Stomach (tissue), 9 donors: Measurements from ENCODE around the gene SHISA4. TPM values are rescaled to one million over a fixed set of nuclear protein-coding genes. Genes with fewer than 3 reads are reported as not detected.
"Not testable (repeated sequence)": the region's sequence is repeated elsewhere in the genome, so short reads cannot be mapped to it uniquely, and the experiment has no call there.

ENCODE experiments used
- DNase-seq, 2 donors: peaks; one replicate each; pipeline versions ENCODE4 v3.0.0 to v3.0.0-alpha.2; 2013 to 2019
- H3K27ac ChIP-seq, 5 donors: fragments of 200-600 bp in 4 of 5; sonication (generic) in 4 of 5; one replicate each; pipeline ENCODE4 v1.5.1; 2013 to 2019; ENCODE audit warnings: mild to moderate bottlenecking in 1 of 5, moderate library complexity in 1 of 5
- H3K27me3 ChIP-seq, 3 donors: fragments of 200-600 bp; sonication (generic); one replicate each; pipeline ENCODE4 v1.5.1; 2017 to 2019; ENCODE audit warnings: mixed run types in 1 of 3
- H3K36me3 ChIP-seq, 4 donors: fragments of 200-600 bp; sonication (generic); 1 replicate in 3 of 4; 2 replicates in 1 of 4; pipeline ENCODE4 v1.5.1; 2016 to 2019
- H3K4me1 ChIP-seq, 4 donors: fragments of 200-600 bp; sonication (generic); one replicate each; pipeline ENCODE4 v1.5.1; 2016 to 2019
- H3K4me3 ChIP-seq, 4 donors: fragments of 200-600 bp; sonication (generic) in 3 of 4; one replicate each; pipeline ENCODE4 v1.5.1; 2016 to 2019; ENCODE audit warnings: mild to moderate bottlenecking in 1 of 4
- H3K9me3 ChIP-seq, 4 donors: fragments of 200-600 bp; sonication (generic); one replicate each; pipeline ENCODE4 v1.5.1; 2016 to 2019
- CTCF ChIP-seq, 7 experiments: fragments of 450-650 bp in 4 of 7; fragments of 200-600 bp in 3 of 7; sonication (generic) in 3 of 7; IDR thresholded peaks; one replicate each; pipeline ENCODE4 v1.5.1; 2016 to 2019; ENCODE audit warnings: antibody characterized with exemption in 7 of 7, control low read depth in 2 of 7, mild to moderate bottlenecking in 1 of 7
- EP300 ChIP-seq: sonication (generic); formaldehyde crosslinking; IDR thresholded peaks from one replicate; pipeline ENCODE4 v1.6.1; 2017; ENCODE audit warnings: antibody characterized with exemption
- POLR2A ChIP-seq, 4 donors: fragments of 450-650 bp; IDR thresholded peaks; one replicate each; pipeline ENCODE4 v1.6.1; 2016; ENCODE audit warnings: antibody characterized with exemption in 4 of 4, control low read depth in 2 of 4, mild to moderate bottlenecking in 1 of 4, moderate library complexity in 1 of 4
- POLR2AphosphoS5 ChIP-seq, 3 donors: sonication (generic); formaldehyde crosslinking; IDR thresholded peaks; one replicate each; pipeline ENCODE4 v1.6.1; 2016; ENCODE audit warnings: antibody characterized with exemption in 3 of 3
- WGBS, 5 donors: extraction: QIAGEN DNeasy Blood & Tissue Kit in 3 of 5; methylation state at CpG; one replicate each; pipeline versions ENCODE4 v1.1.5 to v1.1.7; 2013 to 2018; 5-methylcytosine and 5-hydroxymethylcytosine counted together
- intact Hi-C: fragments of 100-400 bp; cut with DNase I; formaldehyde crosslinking; loops from one replicate; pipeline ENCODE4 v1.15.1; 2023; ENCODE audit warnings: low total_unique reads
- polyA plus RNA-seq, 3 donors: library from polyadenylated mRNA; stranded (reverse); fragments of 200-250 nt; gene quantifications; one replicate each; pipeline ENCODE4 v1.2.3, GENCODE V29; 2013
- total RNA-seq, 5 donors: library from RNA; depleted of rRNA; stranded (reverse); fragments of >200 nt; gene quantifications; one replicate each; pipeline versions ENCODE4 v1.1.0 to v1.2.3, GENCODE V29; 2014 to 2016
- donor health status: healthy with polysubstance abuse.
- donor health status: Bipolar disorder and iron deficiency.
- donor health status: healthy.

Gene SHISA4
- total and polyA plus RNA-seq, 8 donors, result 0.87 to 33.3 (median 13.3) TPM

GRCh38 chr1:201938440-201939035 is 49.8 kb downstream of the SHISA4 start:
- peaks cover 0 to 4% (median 0%) of the 10 kb centered on the region in 4 donors for H3K36me3 ChIP-seq
- no peak for TF ChIP-seq POLR2AphosphoS5 (IDR thresholded peaks at IDR 0.05)
- TF ChIP-seq EP300, result no peak
- H3K27me3 ChIP-seq, result peaks cover 0 to 3% (median under 1%) of the 10 kb centered on the region in 3 donors
- DNase-seq, result no peak
- intact Hi-C loops, result no loop called here
- peak overlapping the region in 3 of 4 donors; percentile 26 to 62 (median 50) for H3K4me3 ChIP-seq
- H3K27ac ChIP-seq, result peak overlapping the region; percentile 23 to 91 (median 72)
- peaks cover 0 to 48% (median 15%) of the 10 kb centered on the region in 4 donors for H3K4me1 ChIP-seq
- WGBS, 5 donors, result 40 to 57% (median 53%) methylated on average over 4 of the region's 4 CpGs
- no peaks in the 10 kb centered on the region for H3K9me3 ChIP-seq

GRCh38 chr1:201939148-201939547 is 50.5 kb downstream of the SHISA4 start:
- H3K9me3 ChIP-seq, result no peaks in the 10 kb centered on the region
- H3K4me1 ChIP-seq, result peaks cover 0 to 43% (median 13%) of the 10 kb centered on the region in 4 donors
- peak overlapping the region in 3 of 4 donors; percentile 19 to 62 (median 50) for H3K4me3 ChIP-seq
- H3K36me3 ChIP-seq, result peaks cover 0 to 11% (median 0%) of the 10 kb centered on the region in 4 donors
- intact Hi-C loops, result no loop called here
- H3K27ac ChIP-seq, result peak overlapping the region in 4 of 5 donors; percentile 59 to 91 (median 78)
- no peak for DNase-seq
- 45 to 56% (median 47%) methylated on average over 4 of the region's 4 CpGs for WGBS, 5 donors
- TF ChIP-seq CTCF (IDR thresholded peaks at IDR 0.05) (no peak), EP300 (no peak), POLR2AphosphoS5 (IDR thresholded peaks at IDR 0.05) (no peak), POLR2A (IDR thresholded peaks at IDR 0.05) (no peak)
- H3K27me3 ChIP-seq, result peaks cover 0 to 7% (median 3%) of the 10 kb centered on the region in 3 donors

- no peak for DNase-seq
- Histone ChIP-seq H3K4me3 (peak overlapping the region in 3 of 4 donors; percentile 19 to 62 (median 50)), H3K9me3 (no peaks in the 10 kb centered on the region), H3K36me3 (peaks cover 0 to 14% (median 0%) of the 10 kb centered on the region in 4 donors), H3K4me1 (peaks cover 0 to 38% (median 11%) of the 10 kb centered on the region in 4 donors), H3K27ac (peak overlapping the region in 4 of 5 donors; percentile 59 to 91 (median 78)), H3K27me3 (peaks cover 0 to 11% (median 8%) of the 10 kb centered on the region in 3 donors)
- intact Hi-C loops, result no loop called here
- 34 to 55% (median 47%) methylated on average over 5 of the region's 5 CpGs for WGBS, 5 donors
- TF ChIP-seq POLR2AphosphoS5 (IDR thresholded peaks at IDR 0.05) (no peak), CTCF (IDR thresholded peaks at IDR 0.05) (no peak), POLR2A (IDR thresholded peaks at IDR 0.05) (no peak), EP300 (no peak)
These were observed 50.9 kb downstream of the SHISA4 start for GRCh38 chr1:201939574-201939973.

GRCh38 chr1:201940316-201940715 is 51.6 kb downstream of the SHISA4 start:
- H3K9me3 ChIP-seq, DNase-seq: not testable (repeated sequence)
- H3K27me3 ChIP-seq, result peaks cover 0 to 18% (median 15%) of the 10 kb centered on the region in 3 donors
- H3K4me3 ChIP-seq, result peak overlapping the region in 3 of 4 donors; percentile 50 to 62 (median 50)
- WGBS, 5 donors, result 82 to 93% (median 90%) methylated on average over 10 of the region's 10 CpGs
- peaks cover 0 to 14% (median 0%) of the 10 kb centered on the region in 4 donors for H3K36me3 ChIP-seq
- intact Hi-C loops, result loop anchor here (10.0 kb wide), 1 partner anchor 46 kb away; no protein-coding TSS in a partner anchor
- peaks cover 0 to 33% (median 9%) of the 10 kb centered on the region in 4 donors for H3K4me1 ChIP-seq
- peak overlapping the region in 4 of 5 donors; percentile 59 to 91 (median 78) for H3K27ac ChIP-seq

GRCh38 chr1:201941420-201942128 is 52.9 kb downstream of the SHISA4 start:
- Histone ChIP-seq H3K27me3 (peaks cover 0 to 30% (median 24%) of the 10 kb centered on the region in 3 donors), H3K4me3 (peak overlapping the region; percentile 50 to 62 (median 50)), H3K9me3 (no peaks in the 10 kb centered on the region), H3K27ac (peak overlapping the region in 4 of 5 donors; percentile 59 to 91 (median 78)), H3K36me3 (peaks cover 0 to 14% (median 0%) of the 10 kb centered on the region in 4 donors), H3K4me1 (peaks cover 0 to 30% (median 14%) of the 10 kb centered on the region in 4 donors)
- 43 to 52% (median 49%) methylated on average over 18 of the region's 18 CpGs for WGBS, 5 donors
- intact Hi-C loops, result loop anchor here (10.0 kb wide), 1 partner anchor 47 kb away; no protein-coding TSS in a partner anchor
- TF ChIP-seq CTCF (IDR thresholded peaks at IDR 0.05) (no peak), POLR2AphosphoS5 (IDR thresholded peaks at IDR 0.05) (no peak), POLR2A (IDR thresholded peaks at IDR 0.05) (no peak), EP300 (no peak)
- DNase-seq, result no peak
